Right lobe of liver (tissue), 4 donors: Measurements from ENCODE around the gene TLN1.

Source experiments
- POLR2A ChIP-seq: fragments of 450-650 bp; IDR thresholded peaks from one replicate; pipeline ENCODE4 v1.6.1; 2017; ENCODE audit warnings: antibody characterized with exemption, mild to moderate bottlenecking
- TF ChIP-seq, protein P1 (sequence below), 4 donors: fragments of 200-600 bp in 3 of 4; fragments of 450-650 bp in 1 of 4; IDR thresholded peaks; one replicate each; pipeline versions ENCODE4 v1.5.1 to v1.8.0; 2016 to 2022; ENCODE audit warnings: antibody characterized with exemption in 4 of 4, mild to moderate bottlenecking in 2 of 4
- donor health status: DM: no; HTN: no; CAD: no.
- donor health status: DM: no; HTN: no; CAD: no.
- donor health status: DM: no; HTN: yes; CAD: no.

DNA sequence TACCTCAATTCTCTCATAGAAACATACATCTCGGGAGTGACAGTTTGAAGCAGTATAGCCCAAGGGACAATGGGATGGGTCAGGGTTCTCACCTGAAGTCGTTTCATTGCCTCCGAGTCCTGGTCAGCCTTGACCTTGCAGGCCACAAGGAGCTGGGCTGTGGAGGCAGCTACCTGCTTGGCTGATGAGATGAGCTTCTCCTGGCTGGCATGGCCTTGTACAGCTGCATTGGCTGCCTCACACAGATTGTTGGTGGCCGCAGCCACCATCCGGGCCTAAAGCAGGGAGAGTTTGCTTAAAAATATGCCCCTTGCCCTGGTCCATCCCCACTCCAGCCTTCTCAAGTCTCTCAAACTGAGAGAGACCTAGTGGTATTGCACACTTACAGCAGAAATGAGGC lies 33.8 kb downstream of the TLN1 start:
- TF ChIP-seq, protein P1, sequence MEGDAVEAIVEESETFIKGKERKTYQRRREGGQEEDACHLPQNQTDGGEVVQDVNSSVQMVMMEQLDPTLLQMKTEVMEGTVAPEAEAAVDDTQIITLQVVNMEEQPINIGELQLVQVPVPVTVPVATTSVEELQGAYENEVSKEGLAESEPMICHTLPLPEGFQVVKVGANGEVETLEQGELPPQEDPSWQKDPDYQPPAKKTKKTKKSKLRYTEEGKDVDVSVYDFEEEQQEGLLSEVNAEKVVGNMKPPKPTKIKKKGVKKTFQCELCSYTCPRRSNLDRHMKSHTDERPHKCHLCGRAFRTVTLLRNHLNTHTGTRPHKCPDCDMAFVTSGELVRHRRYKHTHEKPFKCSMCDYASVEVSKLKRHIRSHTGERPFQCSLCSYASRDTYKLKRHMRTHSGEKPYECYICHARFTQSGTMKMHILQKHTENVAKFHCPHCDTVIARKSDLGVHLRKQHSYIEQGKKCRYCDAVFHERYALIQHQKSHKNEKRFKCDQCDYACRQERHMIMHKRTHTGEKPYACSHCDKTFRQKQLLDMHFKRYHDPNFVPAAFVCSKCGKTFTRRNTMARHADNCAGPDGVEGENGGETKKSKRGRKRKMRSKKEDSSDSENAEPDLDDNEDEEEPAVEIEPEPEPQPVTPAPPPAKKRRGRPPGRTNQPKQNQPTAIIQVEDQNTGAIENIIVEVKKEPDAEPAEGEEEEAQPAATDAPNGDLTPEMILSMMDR (IDR thresholded peaks at IDR 0.05): no peak
- TF ChIP-seq POLR2A: no peak
